SK-N-SH (cell line): ENCODE data around the gene MED27. TPM values are rescaled to one million over a fixed set of nuclear protein-coding genes. Genes with fewer than 3 reads are reported as not detected.

Source experiments
- CTCF ChIA-PET: fragments of 300-600, 350-600 bp; formaldehyde crosslinking; extraction: SDS; loops from one replicate; lab custom pipeline; 2021; lab: Yijun Ruan, JAX
- POLR2A ChIA-PET: fragments of 350-600 bp; sonication (Branson Sonifier 250); formaldehyde crosslinking; extraction: SDS; loops from one replicate; lab custom pipeline; 2020; ENCODE audit warnings: antibody characterized with exemption, inconsistent platforms; lab: Yijun Ruan, JAX
- DNase-seq: peaks from one replicate; pipeline ENCODE4 v3.0.0; 2012
- H2AFZ ChIP-seq: fragments of 200-600 bp; sonication (generic); 2 replicates; pipeline ENCODE4 v1.8.1; 2016; ENCODE audit warnings: antibody characterized with exemption, mild to moderate bottlenecking, low read depth
- H3F3A ChIP-seq: fragments of 200-600 bp; sonication (generic); replicated peaks from 2 replicates; pipeline ENCODE3; 2016; ENCODE audit warnings: antibody characterized with exemption, mild to moderate bottlenecking; ENCODE audit not compliant: insufficient read depth
- H3K27ac ChIP-seq, 2 experiments: fragments of 200-500 bp in 1 of 2; fragments of 200-600 bp in 1 of 2; sonication (Bioruptor generic) in 1 of 2; sonication (generic), shearing (Covaris generic) in 1 of 2; 2 replicates each; pipeline versions ENCODE4 v1.5.1 to v1.6.1; 2014 to 2016; ENCODE audit warnings: low read depth in 2 of 2, inconsistent platforms in 1 of 2, low read length in 1 of 2, mild to moderate bottlenecking in 1 of 2, mixed read lengths in 1 of 2
- H3K27me3 ChIP-seq: fragments of 200-600 bp; sonication (generic), shearing (Covaris generic); 2 replicates; pipeline ENCODE4 v1.6.1; 2016; ENCODE audit warnings: mixed run types; ENCODE audit not compliant: insufficient read depth
- H3K36me3 ChIP-seq, 2 experiments: fragments of 200-500 bp in 1 of 2; fragments of 200-600 bp in 1 of 2; sonication (Bioruptor generic) in 1 of 2; sonication (generic) in 1 of 2; replicated peaks in 1 of 2; 2 replicates each; pipeline versions ENCODE3 to v1.5.1; 2014 to 2016; ENCODE audit warnings: low read length in 1 of 2, mild to moderate bottlenecking in 1 of 2; ENCODE audit not compliant: insufficient read depth in 2 of 2, control insufficient read depth in 1 of 2
- H3K4me1 ChIP-seq, 2 experiments: fragments of 200-500 bp in 1 of 2; fragments of 200-600 bp in 1 of 2; sonication (Bioruptor generic) in 1 of 2; sonication (generic), shearing (Covaris generic) in 1 of 2; 2 replicates each; pipeline versions ENCODE4 v1.5.1 to v1.6.1; 2014 to 2016; ENCODE audit warnings: low read depth in 1 of 2, low read length in 1 of 2, mixed run types in 1 of 2; ENCODE audit not compliant: insufficient read depth in 2 of 2, control insufficient read depth in 1 of 2
- H3K4me2 ChIP-seq: fragments of 200-600 bp; sonication (generic), shearing (Covaris generic); 2 replicates; pipeline ENCODE4 v1.6.1; 2017; ENCODE audit warnings: mixed run types
- H3K4me3 ChIP-seq, 2 experiments: fragments of 200-500 bp in 1 of 2; fragments of 200-600 bp in 1 of 2; sonication (Bioruptor generic) in 1 of 2; sonication (generic), shearing (Covaris generic) in 1 of 2; 2 replicates each; pipeline versions ENCODE4 v1.5.1 to v1.8.1; 2014 to 2016; ENCODE audit warnings: low read depth in 2 of 2, inconsistent platforms in 1 of 2, low read length in 1 of 2, mild to moderate bottlenecking in 1 of 2, mixed read lengths in 1 of 2, moderate library complexity in 1 of 2
- H3K79me2 ChIP-seq: fragments of 200-600 bp; sonication (generic); 2 replicates; pipeline ENCODE4 v1.8.1; 2017; ENCODE audit warnings: mild to moderate bottlenecking; ENCODE audit not compliant: insufficient read depth
- H3K9ac ChIP-seq: fragments of 200-600 bp; sonication (generic); 2 replicates; pipeline ENCODE4 v1.6.1; 2017; ENCODE audit warnings: mixed run types
- H3K9me2 ChIP-seq: fragments of 200-600 bp; sonication (generic); 2 replicates; pipeline ENCODE4 v1.6.1; 2017; ENCODE audit warnings: mixed run types
- H3K9me3 ChIP-seq: fragments of 200-600 bp; sonication (generic); 2 replicates; pipeline ENCODE4 v1.6.1; 2017; ENCODE audit warnings: mixed run types, mild to moderate bottlenecking, moderate library complexity
- H4K20me1 ChIP-seq: fragments of 200-600 bp; sonication (generic); 2 replicates; pipeline ENCODE4 v1.6.1; 2017; ENCODE audit warnings: mild to moderate bottlenecking, mixed run types; ENCODE audit not compliant: insufficient read depth
- CHD2 ChIP-seq: fragments of 150-350 bp; IDR thresholded peaks from 2 replicates; pipeline ENCODE4 v1.6.1; 2018; ENCODE audit warnings: low read length; ENCODE audit not compliant: partially characterized antibody
- ELF1 ChIP-seq: IDR thresholded peaks from 2 replicates; pipeline ENCODE4 v1.4.0; 2012
- EZH2phosphoT487 ChIP-seq: fragments of 200-600 bp; sonication (generic); IDR thresholded peaks from 2 replicates; pipeline ENCODE4 v1.6.1; 2017; ENCODE audit warnings: low read depth, mixed run types, mild to moderate bottlenecking, antibody characterized with exemption, moderate library complexity, borderline replicate concordance
- FOXM1 ChIP-seq: IDR thresholded peaks from 2 replicates; pipeline ENCODE4 v1.4.0; 2012; ENCODE audit warnings: low read depth, mild to moderate bottlenecking
- GATA2 ChIP-seq: sonication (generic); formaldehyde crosslinking; IDR thresholded peaks from 2 replicates; pipeline ENCODE4 v1.5.0; 2020; ENCODE audit warnings: mild to moderate bottlenecking, missing genetic modification reagents
- JUND ChIP-seq: IDR thresholded peaks from 2 replicates; pipeline ENCODE4 v1.4.0; 2012
- MAX ChIP-seq: IDR thresholded peaks from 2 replicates; pipeline ENCODE4 v1.4.0; 2012; ENCODE audit warnings: low read depth
- MEF2A ChIP-seq: IDR thresholded peaks from 2 replicates; pipeline ENCODE4 v1.4.0; 2012; ENCODE audit warnings: low read depth, borderline replicate concordance
- NFIC ChIP-seq: IDR thresholded peaks from 2 replicates; pipeline ENCODE4 v1.4.0; 2012; ENCODE audit warnings: borderline replicate concordance
- NRF1 ChIP-seq: IDR thresholded peaks from 2 replicates; pipeline ENCODE4 v1.6.1; 2012; ENCODE audit warnings: low read depth, mild to moderate bottlenecking, low read length
- RAD21 ChIP-seq: IDR thresholded peaks from 2 replicates; pipeline ENCODE4 v1.6.1; 2012; ENCODE audit warnings: mild to moderate bottlenecking, low read length
- RFX5 ChIP-seq: IDR thresholded peaks from 2 replicates; pipeline ENCODE4 v1.6.1; 2012; ENCODE audit warnings: mild to moderate bottlenecking, improper control_type of control experiment, low read length
- SMC3 ChIP-seq: IDR thresholded peaks from 2 replicates; pipeline ENCODE4 v1.6.1; 2012; ENCODE audit warnings: low read depth, low read length, improper control_type of control experiment
- TAF1 ChIP-seq: IDR thresholded peaks from 2 replicates; pipeline ENCODE4 v1.6.1; 2012; ENCODE audit warnings: low read depth, mild to moderate bottlenecking, low read length, moderate library complexity, borderline replicate concordance
- TCF12 ChIP-seq: IDR thresholded peaks from 2 replicates; pipeline ENCODE4 v1.4.0; 2012
- YY1 ChIP-seq: IDR thresholded peaks from 2 replicates; pipeline ENCODE4 v1.4.0; 2012; ENCODE audit warnings: low read depth, mild to moderate bottlenecking
- WGBS: methylation state at CpG from one replicate; pipeline ENCODE4 v1.1.6; 2017; ENCODE audit warnings: low lambda C conversion rate; 5-methylcytosine and 5-hydroxymethylcytosine counted together
- polyA plus RNA-seq, 3 experiments: library from polyadenylated mRNA; depleted of rRNA; stranded (reverse); fragments of >200 nt; gene quantifications; 2 replicates each; pipeline ENCODE4 v1.2.3, GENCODE V29; 2012
- TF ChIP-seq, protein P1 (sequence below): IDR thresholded peaks from 2 replicates; pipeline ENCODE4 v1.4.0; 2012; ENCODE audit warnings: low read depth, borderline replicate concordance
- TF ChIP-seq, protein P2 (sequence below): IDR thresholded peaks from 2 replicates; pipeline ENCODE4 v1.4.0; 2012; ENCODE audit warnings: low read depth, borderline replicate concordance
- TF ChIP-seq, protein P3 (sequence below): fragments of 150-350 bp; IDR thresholded peaks from 2 replicates; pipeline ENCODE4 v1.6.1; 2017; ENCODE audit warnings: antibody characterized with exemption, low read length, low read depth, borderline replicate concordance
- TF ChIP-seq, protein P4 (sequence below): IDR thresholded peaks from 2 replicates; pipeline ENCODE4; 2012

MED27 gene
- polyA plus RNA-seq, 1 of the 3 experiments (the other 2 are of a cell fraction), result 35.0 TPM

- WGBS, result 91% methylated on average over 5 of the region's 5 CpGs
- H3K9ac ChIP-seq, result no peak overlapping the region
- CTCF ChIA-PET, result interaction anchor here (0.9 to 1.6 kb wide), 3 partner anchors 8 to 179 kb away, joined by 3 to 5 read pairs (median 3); no protein-coding TSS in a partner anchor
- no peaks in the 10 kb centered on the region for H3F3A ChIP-seq
- no peak overlapping the region for H3K27ac ChIP-seq
- H3K4me3 ChIP-seq, result no peak overlapping the region
- H2AFZ ChIP-seq, result no peak overlapping the region
- H3K4me1 ChIP-seq, result no peaks in the 10 kb centered on the region; a peak in 1 of 4 replicates
- H3K9me2 ChIP-seq, result no peaks in the 10 kb centered on the region
- H3K36me3 ChIP-seq, result peaks cover 0 to 3% of the 10 kb centered on the region in 2 experiments
- TF ChIP-seq SMC3 (no peak), NFIC (no peak), TCF12 (no peak)
- TF ChIP-seq, protein P1, sequence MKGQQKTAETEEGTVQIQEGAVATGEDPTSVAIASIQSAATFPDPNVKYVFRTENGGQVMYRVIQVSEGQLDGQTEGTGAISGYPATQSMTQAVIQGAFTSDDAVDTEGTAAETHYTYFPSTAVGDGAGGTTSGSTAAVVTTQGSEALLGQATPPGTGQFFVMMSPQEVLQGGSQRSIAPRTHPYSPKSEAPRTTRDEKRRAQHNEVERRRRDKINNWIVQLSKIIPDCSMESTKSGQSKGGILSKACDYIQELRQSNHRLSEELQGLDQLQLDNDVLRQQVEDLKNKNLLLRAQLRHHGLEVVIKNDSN, result no peak
- POLR2A ChIA-PET, result no interaction called here
- H3K9me3 ChIP-seq, result no peaks in the 10 kb centered on the region
- no peak for DNase-seq
- no peak overlapping the region for H3K4me2 ChIP-seq
- no peaks in the 10 kb centered on the region for H4K20me1 ChIP-seq
- no peaks in the 10 kb centered on the region; the same call in 1 of the 2 replicates for H3K79me2 ChIP-seq
- H3K27me3 ChIP-seq, result no peaks in the 10 kb centered on the region
Measured at GRCh38 chr9:131942146-131942720, 137.4 kb downstream of the MED27 start.

GRCh38 chr9:131937451-131937850 lies 142.2 kb downstream of the MED27 start:
- POLR2A ChIA-PET, result no interaction called here

More at GRCh38 chr9:131937451-131937850, 142.2 kb downstream of the MED27 start:
- no peak overlapping the region for H3K4me3 ChIP-seq
- WGBS, result 100% methylated on average over 2 of the region's 2 CpGs
- peaks cover 0 to 7% of the 10 kb centered on the region in 2 experiments; a peak in 1 of 4 replicates for H3K4me1 ChIP-seq
- H3K9me3 ChIP-seq, result no peaks in the 10 kb centered on the region
- CTCF ChIA-PET, result interaction anchor here (1.3 kb wide), 1 partner anchor 331 kb away, joined by 3 read pairs; no protein-coding TSS in a partner anchor
- no peaks in the 10 kb centered on the region for H4K20me1 ChIP-seq
- no peaks in the 10 kb centered on the region for H3K9me2 ChIP-seq
- H3K36me3 ChIP-seq, result peaks cover 3 to 7% of the 10 kb centered on the region in 2 experiments
- H2AFZ ChIP-seq, result no peak overlapping the region
- no peak overlapping the region for H3K9ac ChIP-seq
- H3K4me2 ChIP-seq, result no peak overlapping the region
- no peak for TF ChIP-seq RFX5
- no peak for TF ChIP-seq TAF1
- no peak for TF ChIP-seq JUND
- TF ChIP-seq ELF1, result no peak
- TF ChIP-seq EZH2phosphoT487, result no peak
- TF ChIP-seq TCF12, result no peak
- TF ChIP-seq, protein P1, result no peak
- TF ChIP-seq FOXM1, result no peak
- no peak for TF ChIP-seq GATA2
- TF ChIP-seq, protein P2, sequence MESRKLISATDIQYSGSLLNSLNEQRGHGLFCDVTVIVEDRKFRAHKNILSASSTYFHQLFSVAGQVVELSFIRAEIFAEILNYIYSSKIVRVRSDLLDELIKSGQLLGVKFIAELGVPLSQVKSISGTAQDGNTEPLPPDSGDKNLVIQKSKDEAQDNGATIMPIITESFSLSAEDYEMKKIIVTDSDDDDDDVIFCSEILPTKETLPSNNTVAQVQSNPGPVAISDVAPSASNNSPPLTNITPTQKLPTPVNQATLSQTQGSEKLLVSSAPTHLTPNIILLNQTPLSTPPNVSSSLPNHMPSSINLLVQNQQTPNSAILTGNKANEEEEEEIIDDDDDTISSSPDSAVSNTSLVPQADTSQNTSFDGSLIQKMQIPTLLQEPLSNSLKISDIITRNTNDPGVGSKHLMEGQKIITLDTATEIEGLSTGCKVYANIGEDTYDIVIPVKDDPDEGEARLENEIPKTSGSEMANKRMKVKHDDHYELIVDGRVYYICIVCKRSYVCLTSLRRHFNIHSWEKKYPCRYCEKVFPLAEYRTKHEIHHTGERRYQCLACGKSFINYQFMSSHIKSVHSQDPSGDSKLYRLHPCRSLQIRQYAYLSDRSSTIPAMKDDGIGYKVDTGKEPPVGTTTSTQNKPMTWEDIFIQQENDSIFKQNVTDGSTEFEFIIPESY, result no peak
- no peak for TF ChIP-seq MAX
- TF ChIP-seq NRF1, result no peak
- TF ChIP-seq, protein P3, sequence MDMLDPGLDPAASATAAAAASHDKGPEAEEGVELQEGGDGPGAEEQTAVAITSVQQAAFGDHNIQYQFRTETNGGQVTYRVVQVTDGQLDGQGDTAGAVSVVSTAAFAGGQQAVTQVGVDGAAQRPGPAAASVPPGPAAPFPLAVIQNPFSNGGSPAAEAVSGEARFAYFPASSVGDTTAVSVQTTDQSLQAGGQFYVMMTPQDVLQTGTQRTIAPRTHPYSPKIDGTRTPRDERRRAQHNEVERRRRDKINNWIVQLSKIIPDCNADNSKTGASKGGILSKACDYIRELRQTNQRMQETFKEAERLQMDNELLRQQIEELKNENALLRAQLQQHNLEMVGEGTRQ, result no peak
- no peak for TF ChIP-seq CHD2
- TF ChIP-seq, protein P4, sequence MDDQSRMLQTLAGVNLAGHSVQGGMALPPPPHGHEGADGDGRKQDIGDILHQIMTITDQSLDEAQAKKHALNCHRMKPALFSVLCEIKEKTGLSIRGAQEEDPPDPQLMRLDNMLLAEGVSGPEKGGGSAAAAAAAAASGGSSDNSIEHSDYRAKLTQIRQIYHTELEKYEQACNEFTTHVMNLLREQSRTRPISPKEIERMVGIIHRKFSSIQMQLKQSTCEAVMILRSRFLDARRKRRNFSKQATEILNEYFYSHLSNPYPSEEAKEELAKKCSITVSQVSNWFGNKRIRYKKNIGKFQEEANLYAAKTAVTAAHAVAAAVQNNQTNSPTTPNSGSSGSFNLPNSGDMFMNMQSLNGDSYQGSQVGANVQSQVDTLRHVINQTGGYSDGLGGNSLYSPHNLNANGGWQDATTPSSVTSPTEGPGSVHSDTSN, result no peak
- TF ChIP-seq YY1, result no peak
- no peak for TF ChIP-seq MEF2A
- no peak for TF ChIP-seq RAD21
- H3F3A ChIP-seq, result no peaks in the 10 kb centered on the region
- no peak for DNase-seq
- H3K79me2 ChIP-seq, result no peaks in the 10 kb centered on the region; the same call in 1 of the 2 replicates
- no peak overlapping the region for H3K27ac ChIP-seq
- no peaks in the 10 kb centered on the region for H3K27me3 ChIP-seq
